ENCODE data around the gene CENPA.

- TF ChIP-seq CTCF (IDR thresholded peaks at IDR 0.05; ENCODE audit: insufficient read depth, low read length, poor library complexity, severe bottlenecking) = no peak
- TF ChIP-seq EZH2phosphoT487 (conservative IDR thresholded peaks at IDR 0.05; ENCODE audit: low read length) = no peak
Observed at GRCh38 chr2:26793518-26793917, 7.7 kb downstream of the CENPA start.

Measured in SU-DHL-6 (cell line).